MM.1S (cell line): ENCODE results near the gene ZBED5.

Source experiments
- DNase-seq: peaks from one replicate; pipeline ENCODE4 v3.0.0-alpha.2; 2015
- H2AFZ ChIP-seq: fragments of 300-600 bp; sonication (generic); 2 replicates; pipeline ENCODE4 v1.6.0; 2016; ENCODE audit warnings: antibody characterized with exemption, low read length
- H3F3A ChIP-seq: fragments of 300-600 bp; sonication (generic); 2 replicates; pipeline ENCODE4 v1.6.1; 2016; ENCODE audit warnings: mild to moderate bottlenecking, antibody characterized with exemption, low read length, moderate library complexity, mixed read lengths; ENCODE audit not compliant: insufficient read depth
- H3K27ac ChIP-seq: fragments of 300-600 bp; sonication (generic); 2 replicates; pipeline ENCODE4 v1.5.1; 2016; ENCODE audit warnings: mild to moderate bottlenecking, low read length
- H3K27me3 ChIP-seq: fragments of 300-600 bp; sonication (generic); replicated peaks from 2 replicates; pipeline ENCODE4 v1.6.0; 2016; ENCODE audit warnings: low read length; ENCODE audit not compliant: insufficient read depth
- H3K36me3 ChIP-seq: fragments of 300-600 bp; sonication (generic); replicated peaks from 2 replicates; pipeline ENCODE4 v1.6.1; 2016; ENCODE audit warnings: mild to moderate bottlenecking, low read length, mixed read lengths; ENCODE audit not compliant: insufficient read depth
- H3K4me1 ChIP-seq: fragments of 300-600 bp; sonication (generic); 2 replicates; pipeline ENCODE4 v1.6.1; 2016; ENCODE audit warnings: low read length, mixed read lengths
- H3K4me2 ChIP-seq: fragments of 300-600 bp; sonication (generic); 2 replicates; pipeline ENCODE4 v1.6.0; 2016; ENCODE audit warnings: low read depth, low read length
- H3K4me3 ChIP-seq: fragments of 300-600 bp; sonication (generic); 2 replicates; pipeline ENCODE4 v1.5.1; 2016; ENCODE audit warnings: low read length, mixed read lengths
- H3K79me2 ChIP-seq: fragments of 300-600 bp; sonication (generic); 2 replicates; pipeline ENCODE4 v1.6.1; 2016; ENCODE audit warnings: mixed run types, low read length, mixed read lengths
- H3K9ac ChIP-seq: fragments of 300-600 bp; sonication (generic); 2 replicates; pipeline ENCODE4 v1.6.1; 2016; ENCODE audit warnings: low read length, mixed read lengths
- H3K9me2 ChIP-seq: fragments of 300-600 bp; sonication (generic); replicated peaks from 2 replicates; pipeline ENCODE4 v1.6.1; 2016; ENCODE audit warnings: mild to moderate bottlenecking, low read length, mixed read lengths; ENCODE audit not compliant: insufficient read depth
- H3K9me3 ChIP-seq: fragments of 300-600 bp; sonication (generic); replicated peaks from 2 replicates; pipeline ENCODE4 v1.6.1; 2016; ENCODE audit warnings: mild to moderate bottlenecking, low read length, mixed read lengths; ENCODE audit not compliant: insufficient read depth
- H4K20me1 ChIP-seq: fragments of 300-600 bp; sonication (generic); 2 replicates; pipeline ENCODE4 v1.6.1; 2016; ENCODE audit warnings: mild to moderate bottlenecking, low read length, moderate library complexity, mixed read lengths; ENCODE audit not compliant: insufficient read depth
- CTCF ChIP-seq: fragments of 300-600 bp; sonication (generic); IDR thresholded peaks from 2 replicates; pipeline ENCODE4 v1.5.1; 2016; ENCODE audit warnings: antibody characterized with exemption, low read length, mixed read lengths
- EZH2 ChIP-seq: fragments of 300-600 bp; sonication (generic); optimal IDR thresholded peaks from 2 replicates; pipeline ENCODE3; 2017; ENCODE audit warnings: low read depth, mild to moderate bottlenecking, antibody characterized with exemption, low read length, mixed read lengths
- EZH2phosphoT487 ChIP-seq: fragments of 300-600 bp; sonication (generic); IDR thresholded peaks from 2 replicates; pipeline ENCODE4 v1.6.1; 2018; ENCODE audit warnings: antibody characterized with exemption, low read length

Gene ZBED5

GRCh38 chr11:10805741-10806140, 52.1 kb downstream of the ZBED5 start:
- peaks cover 53% of the 10 kb centered on the region for H3K79me2 ChIP-seq
- H2AFZ ChIP-seq, result no peak overlapping the region
- peaks cover 48% of the 10 kb centered on the region for H3K36me3 ChIP-seq
- H3K9ac ChIP-seq, result no peak overlapping the region
- H3F3A ChIP-seq, result peaks cover 27% of the 10 kb centered on the region
- H4K20me1 ChIP-seq, result no peaks in the 10 kb centered on the region; the same call in 1 of the 2 replicates
- H3K4me1 ChIP-seq, result peaks cover 19% of the 10 kb centered on the region
- no peak for TF ChIP-seq EZH2
- TF ChIP-seq CTCF, result no peak
- TF ChIP-seq EZH2phosphoT487, result no peak
- H3K27me3 ChIP-seq, result no peaks in the 10 kb centered on the region
- no peak for DNase-seq
- 0 out of 2 replicates have a peak overlapping the region, but pooled peaks have one; percentile 84 for H3K4me2 ChIP-seq
- no peak overlapping the region for H3K4me3 ChIP-seq
- no peak overlapping the region for H3K27ac ChIP-seq
- H3K9me2 ChIP-seq, result no peaks in the 10 kb centered on the region
- no peaks in the 10 kb centered on the region for H3K9me3 ChIP-seq

- no peaks in the 10 kb centered on the region for H3K9me3 ChIP-seq
- H3K27me3 ChIP-seq, result no peaks in the 10 kb centered on the region
- TF ChIP-seq EZH2, result no peak
- no peak overlapping the region for H3K4me3 ChIP-seq
- no peak overlapping the region for H3K9ac ChIP-seq
- H3K4me1 ChIP-seq, result peaks cover 11% of the 10 kb centered on the region
- peaks cover 66% of the 10 kb centered on the region for H3K36me3 ChIP-seq
- H3K79me2 ChIP-seq, result peaks cover 53% of the 10 kb centered on the region
- no peaks in the 10 kb centered on the region for H3K9me2 ChIP-seq
- no peaks in the 10 kb centered on the region; the same call in 1 of the 2 replicates for H4K20me1 ChIP-seq
- no peak overlapping the region for H2AFZ ChIP-seq
- H3F3A ChIP-seq, result peaks cover 33% of the 10 kb centered on the region
- no peak overlapping the region for H3K27ac ChIP-seq
- no peak for DNase-seq
- no peak overlapping the region for H3K4me2 ChIP-seq
Measured at GRCh38 chr11:10803676-10804075, 54.2 kb downstream of the ZBED5 start.
